ENCODE measurements around the gene PLCH2. TPM values are rescaled to one million over a fixed set of nuclear protein-coding genes. Genes with fewer than 3 reads are reported as not detected.

Gene PLCH2
- total RNA-seq, 4 donors from 2014 or later, result 83.3 to 324 (median 130) TPM

GRCh38 chr1:2488688-2489087 lies 12.6 kb downstream of the PLCH2 start:
- DNase-seq (ENCODE audit: low spot score in 2 of 2), result no peak

GRCh38 chr1:2489615-2490014 lies 13.5 kb downstream of the PLCH2 start:
- Histone ChIP-seq H3K27me3 (peaks cover 14% of the 10 kb centered on the region), H3K4me3 (no peak overlapping the region), H3K27ac (no peak overlapping the region), H3K9me3 (no peaks in the 10 kb centered on the region), H3K4me1 (peaks cover 8% of the 10 kb centered on the region), H3K36me3 (peaks cover 56% of the 10 kb centered on the region)
- no peak for DNase-seq (ENCODE audit: low spot score in 2 of 2)
- TF ChIP-seq, protein P1, sequence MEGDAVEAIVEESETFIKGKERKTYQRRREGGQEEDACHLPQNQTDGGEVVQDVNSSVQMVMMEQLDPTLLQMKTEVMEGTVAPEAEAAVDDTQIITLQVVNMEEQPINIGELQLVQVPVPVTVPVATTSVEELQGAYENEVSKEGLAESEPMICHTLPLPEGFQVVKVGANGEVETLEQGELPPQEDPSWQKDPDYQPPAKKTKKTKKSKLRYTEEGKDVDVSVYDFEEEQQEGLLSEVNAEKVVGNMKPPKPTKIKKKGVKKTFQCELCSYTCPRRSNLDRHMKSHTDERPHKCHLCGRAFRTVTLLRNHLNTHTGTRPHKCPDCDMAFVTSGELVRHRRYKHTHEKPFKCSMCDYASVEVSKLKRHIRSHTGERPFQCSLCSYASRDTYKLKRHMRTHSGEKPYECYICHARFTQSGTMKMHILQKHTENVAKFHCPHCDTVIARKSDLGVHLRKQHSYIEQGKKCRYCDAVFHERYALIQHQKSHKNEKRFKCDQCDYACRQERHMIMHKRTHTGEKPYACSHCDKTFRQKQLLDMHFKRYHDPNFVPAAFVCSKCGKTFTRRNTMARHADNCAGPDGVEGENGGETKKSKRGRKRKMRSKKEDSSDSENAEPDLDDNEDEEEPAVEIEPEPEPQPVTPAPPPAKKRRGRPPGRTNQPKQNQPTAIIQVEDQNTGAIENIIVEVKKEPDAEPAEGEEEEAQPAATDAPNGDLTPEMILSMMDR (IDR thresholded peaks at IDR 0.05), result no peak
- TF ChIP-seq POLR2AphosphoS5 (IDR thresholded peaks at IDR 0.05), result no peak
- TF ChIP-seq POLR2A (IDR thresholded peaks at IDR 0.05), result no peak
- no peak for TF ChIP-seq EP300 (IDR thresholded peaks at IDR 0.05)
- 86% methylated on average over 13 of the region's 14 CpGs for WGBS

More at GRCh38 chr1:2488688-2489087, 12.6 kb downstream of the PLCH2 start:
- no peak overlapping the region for H3K4me3 ChIP-seq
- H3K27ac ChIP-seq, result no peak overlapping the region
- H3K36me3 ChIP-seq, result peaks cover 56% of the 10 kb centered on the region
- WGBS, result 92% methylated on average over 2 of the region's 2 CpGs
- no peaks in the 10 kb centered on the region for H3K9me3 ChIP-seq
- no peak for TF ChIP-seq EP300 (IDR thresholded peaks at IDR 0.05)
- TF ChIP-seq POLR2AphosphoS5 (IDR thresholded peaks at IDR 0.05), result no peak
- peaks cover 3% of the 10 kb centered on the region for H3K4me1 ChIP-seq
- peaks cover 14% of the 10 kb centered on the region for H3K27me3 ChIP-seq

DNA sequence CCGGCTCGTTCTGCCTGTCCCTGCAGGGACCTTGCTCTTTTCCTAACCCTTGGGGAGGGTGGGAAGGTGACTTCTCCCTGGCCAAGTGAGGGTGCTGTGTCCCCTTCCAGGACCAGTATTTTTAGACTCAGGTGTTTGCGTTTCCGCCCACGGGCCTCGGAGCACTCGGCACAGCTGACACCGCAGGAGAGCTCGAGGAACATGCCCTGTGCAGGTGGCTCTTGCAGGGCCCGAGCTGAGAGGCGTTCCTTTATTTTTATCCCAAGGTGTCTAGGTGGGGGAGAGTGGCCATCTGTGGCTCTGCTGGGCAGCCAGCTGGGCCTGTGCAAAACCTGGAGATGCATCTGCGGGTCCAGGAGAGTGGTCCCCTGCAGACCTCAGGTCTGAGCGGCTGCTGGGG lies 16.0 kb downstream of the PLCH2 start:
- Histone ChIP-seq H3K27me3 (peaks cover 14% of the 10 kb centered on the region), H3K36me3 (peaks cover 45% of the 10 kb centered on the region), H3K4me3 (no peak overlapping the region), H3K9me3 (no peaks in the 10 kb centered on the region), H3K4me1 (peaks cover 8% of the 10 kb centered on the region), H3K27ac (no peak overlapping the region)
- TF ChIP-seq, protein P1 (IDR thresholded peaks at IDR 0.05), result no peak
- WGBS, result 68% methylated on average over 6 of the region's 13 CpGs
- DNase-seq (ENCODE audit: low spot score in 2 of 2), result no peak

DNA sequence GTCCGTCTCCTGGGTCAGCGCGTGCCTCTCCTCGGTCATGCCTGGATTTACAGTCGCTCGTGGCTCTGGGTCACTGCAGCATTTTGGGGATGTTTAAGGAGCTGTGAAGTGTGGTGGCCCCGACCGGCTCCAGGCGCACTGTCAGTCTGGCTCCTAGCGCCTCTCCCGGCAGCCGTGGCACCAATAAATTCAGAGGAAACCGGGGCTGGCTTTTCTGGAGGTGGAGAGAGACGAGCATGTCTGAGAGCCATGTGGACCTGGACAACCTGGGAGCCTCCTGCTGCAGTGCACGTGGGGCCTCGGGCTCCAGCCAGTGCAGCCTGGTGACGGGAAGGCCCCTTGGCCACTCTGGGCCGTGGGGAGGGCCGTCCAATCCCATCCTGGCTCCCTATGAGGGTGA lies 17.1 kb downstream of the PLCH2 start:
- Histone ChIP-seq H3K9me3 (no peaks in the 10 kb centered on the region), H3K27me3 (peaks cover 14% of the 10 kb centered on the region), H3K27ac (no peak overlapping the region), H3K4me1 (peaks cover 8% of the 10 kb centered on the region), H3K4me3 (no peak overlapping the region), H3K36me3 (peaks cover 35% of the 10 kb centered on the region)
- 63% methylated on average over 14 of the region's 19 CpGs for WGBS
- no peak for DNase-seq (ENCODE audit: low spot score in 2 of 2)
- no peak for TF ChIP-seq EP300 (IDR thresholded peaks at IDR 0.05)
- no peak for TF ChIP-seq POLR2AphosphoS5 (IDR thresholded peaks at IDR 0.05)
- TF ChIP-seq, protein P1 (IDR thresholded peaks at IDR 0.05), result no peak
- TF ChIP-seq POLR2A (IDR thresholded peaks at IDR 0.05), result no peak

GRCh38 chr1:2493691-2494322 lies 17.7 kb downstream of the PLCH2 start:
- no peak for TF ChIP-seq POLR2AphosphoS5 (IDR thresholded peaks at IDR 0.05)
- no peak for DNase-seq (ENCODE audit: low spot score in 2 of 2)
- H3K4me1 ChIP-seq, result peaks cover 8% of the 10 kb centered on the region
- no peak overlapping the region for H3K4me3 ChIP-seq
- no peak overlapping the region for H3K27ac ChIP-seq
- WGBS, result 68% methylated on average over 12 of the region's 24 CpGs
- H3K36me3 ChIP-seq, result peaks cover 31% of the 10 kb centered on the region
- peaks cover 19% of the 10 kb centered on the region for H3K27me3 ChIP-seq
- no peaks in the 10 kb centered on the region for H3K9me3 ChIP-seq

DNA sequence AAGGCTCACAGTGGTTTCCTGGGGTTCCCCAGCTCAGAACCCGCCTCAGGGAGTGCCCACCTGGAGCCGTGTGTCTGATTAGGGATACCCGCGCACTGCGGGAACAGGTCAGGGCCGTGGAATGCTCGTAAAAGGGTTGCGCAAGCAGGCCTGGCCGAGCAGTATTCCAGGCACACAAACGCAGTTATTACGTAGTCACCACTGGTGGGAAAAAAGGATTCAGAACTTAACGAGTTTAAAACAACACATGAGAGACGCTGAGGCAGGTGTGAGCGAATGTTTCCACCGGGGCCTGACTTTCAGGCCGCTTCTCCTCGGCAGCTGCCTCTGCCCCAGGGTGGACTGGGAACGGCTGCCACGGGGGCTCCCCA lies 18.2 kb downstream of the PLCH2 start:
- Histone ChIP-seq H3K36me3 (peaks cover 26% of the 10 kb centered on the region), H3K4me3 (no peak overlapping the region), H3K27ac (no peak overlapping the region), H3K4me1 (peaks cover 8% of the 10 kb centered on the region), H3K27me3 (peaks cover 22% of the 10 kb centered on the region), H3K9me3 (no peaks in the 10 kb centered on the region)
- no peak for DNase-seq (ENCODE audit: low spot score in 2 of 2)
- 56% methylated on average over 15 of the region's 19 CpGs for WGBS
- TF ChIP-seq POLR2A (IDR thresholded peaks at IDR 0.05) (no peak), EP300 (IDR thresholded peaks at IDR 0.05) (no peak), POLR2AphosphoS5 (IDR thresholded peaks at IDR 0.05) (no peak)
- TF ChIP-seq, protein P1 (IDR thresholded peaks at IDR 0.05), result no peak
